ENCODE measurements around the gene SFXN4.

- TF ChIP-seq SIN3A (IDR thresholded peaks at IDR 0.05; ENCODE audit: borderline replicate concordance, insufficient read depth, low read depth, low read length) (no peak), CTCF (IDR thresholded peaks at IDR 0.05) (no peak), REST (IDR thresholded peaks at IDR 0.05; ENCODE audit: insufficient read depth in 1 of 2, low read depth in 2 of 2, low read length in 1 of 2) (no peak), POLR2AphosphoS5 (IDR thresholded peaks at IDR 0.05; ENCODE audit: low read depth, low read length) (no peak), TCF7L2 (IDR thresholded peaks at IDR 0.05; ENCODE audit: low read depth, low read length) (no peak)
Observed at GRCh38 chr10:119120875-119121274, 44.6 kb downstream of the SFXN4 start.

Data from Panc1 (cell line).